HK-2 (cell line): ENCODE data around the gene CDKN2B.
"Not testable (repeated sequence)": the region's sequence is repeated elsewhere in the genome, so short reads cannot be mapped to it uniquely, and the experiment has no call there.

Experiments
- DNase-seq: peaks from one replicate; pipeline ENCODE4 v3.0.0-alpha.2; 2018; ENCODE audit not compliant: unreplicated experiment

CDKN2B gene

GRCh38 chr9:22008717-22009505 is at the start of gene CDKN2B:
TSS of gene CDKN2B (minus strand) at chr9:22009305. CDS start at chr9:22008953, 352 bp downstream.
- peak; percentile 93 for DNase-seq

GRCh38 chr9:22057972-22058371 is 48.9 kb upstream of the CDKN2B start:
- DNase-seq: not testable (repeated sequence)

- no peak for DNase-seq
These were observed 47.3 kb upstream of the CDKN2B start for GRCh38 chr9:22056402-22056801.

- no peak for DNase-seq
These were observed 46.0 kb upstream of the CDKN2B start for GRCh38 chr9:22055090-22055489.

- DNase-seq: no peak
These were observed 45.4 kb upstream of the CDKN2B start for GRCh38 chr9:22054529-22054928.

GRCh38 chr9:22054076-22054475 is 45.0 kb upstream of the CDKN2B start:
- DNase-seq: no peak

- no peak for DNase-seq
These were observed 44.1 kb upstream of the CDKN2B start for GRCh38 chr9:22053178-22053577.

GRCh38 chr9:22052376-22052945 is 43.4 kb upstream of the CDKN2B start:
- DNase-seq: peak; percentile 57

- DNase-seq: no peak
These were observed 41.8 kb upstream of the CDKN2B start for GRCh38 chr9:22050924-22051323.

GRCh38 chr9:22049411-22049810 is 40.3 kb upstream of the CDKN2B start:
- DNase-seq: no peak

- DNase-seq: no peak
These were observed 38.5 kb upstream of the CDKN2B start for GRCh38 chr9:22047596-22047995.

GRCh38 chr9:22046243-22046885 is 37.3 kb upstream of the CDKN2B start:
- no peak for DNase-seq

- DNase-seq: no peak
These were observed 36.3 kb upstream of the CDKN2B start for GRCh38 chr9:22045423-22045822.

- DNase-seq: no peak
These were observed 35.5 kb upstream of the CDKN2B start for GRCh38 chr9:22044583-22044982.

GRCh38 chr9:22043928-22044327 is 34.8 kb upstream of the CDKN2B start:
- DNase-seq: no peak

- DNase-seq: no peak
These were observed 32.7 kb upstream of the CDKN2B start for GRCh38 chr9:22041775-22042174.

GRCh38 chr9:22041344-22041743 is 32.2 kb upstream of the CDKN2B start:
- no peak for DNase-seq

- no peak for DNase-seq
These were observed 31.7 kb upstream of the CDKN2B start for GRCh38 chr9:22040760-22041159.

GRCh38 chr9:22039258-22039657 is 30.2 kb upstream of the CDKN2B start:
- DNase-seq: no peak

GRCh38 chr9:22037954-22038690 is 29.0 kb upstream of the CDKN2B start:
- no peak for DNase-seq

GRCh38 chr9:22036866-22037626 is 27.9 kb upstream of the CDKN2B start:
- no peak for DNase-seq

GRCh38 chr9:22035591-22036011 is 26.5 kb upstream of the CDKN2B start:
- no peak for DNase-seq
